Stimulated activated CD8-positive, alpha-beta memory T cell treated with anti-CD3 and anti-CD28 coated beads, Interleukin-7, amount 100 ng/mL, for 1 hour (primary cell): ENCODE measurements around the gene CAMKK2.
"Not testable (repeated sequence)": the region's sequence is repeated elsewhere in the genome, so short reads cannot be mapped to it uniquely, and the experiment has no call there.

ENCODE experiments used
- DNase-seq, 2 donors: peaks; one replicate each; pipeline ENCODE4 v3.0.0-alpha.2; 2020; ENCODE audit warnings: low read depth in 2 of 2

Gene CAMKK2

DNA sequence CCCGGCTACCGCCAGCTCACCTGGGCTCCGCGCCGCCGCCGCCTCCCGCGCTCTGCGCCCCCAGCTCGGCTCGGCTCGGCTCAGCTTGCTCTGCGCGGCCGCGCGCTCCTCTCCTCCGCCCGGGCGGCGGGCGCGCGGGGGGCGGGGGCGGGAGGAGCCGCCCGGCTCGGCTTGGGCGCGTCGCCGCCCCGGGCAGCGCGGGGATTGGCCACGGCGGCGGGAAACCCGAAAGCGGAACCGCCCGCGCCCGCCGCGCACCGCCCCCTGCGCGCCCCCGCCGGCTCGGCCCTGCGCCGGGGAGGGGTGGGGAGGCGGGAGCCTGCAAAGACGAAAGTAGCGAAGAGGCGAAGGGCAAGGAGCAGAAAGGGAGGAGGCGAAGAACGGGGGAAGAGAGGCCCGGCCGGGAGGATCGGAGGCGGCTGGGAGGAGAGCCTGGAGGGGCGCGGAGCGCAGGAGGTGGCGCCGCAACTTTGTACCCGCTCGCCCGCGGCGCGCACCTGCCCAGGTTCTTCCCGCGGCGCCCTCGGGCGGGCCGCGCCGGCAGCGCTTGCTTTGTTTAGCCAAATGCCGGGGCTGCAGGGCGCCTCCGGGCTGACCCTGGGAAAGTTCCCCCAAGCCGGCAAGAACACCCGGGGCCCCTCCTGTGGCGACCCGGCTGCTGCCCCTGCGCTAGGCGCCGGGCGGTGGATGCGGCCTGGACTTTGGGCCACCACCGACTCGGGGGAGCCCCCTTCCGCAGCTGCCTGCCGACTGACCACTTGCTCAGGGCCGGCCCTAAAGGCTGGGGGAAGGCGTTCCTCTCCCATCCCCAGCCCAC is at the start of gene CAMKK2:
Gene CAMKK2 (minus strand): TSS at position 92 of the 817 bp plus-strand sequence. CDS start 22,183 bp downstream, outside the sequence.
- DNase-seq: peak; percentile 68 to 76

DNA sequence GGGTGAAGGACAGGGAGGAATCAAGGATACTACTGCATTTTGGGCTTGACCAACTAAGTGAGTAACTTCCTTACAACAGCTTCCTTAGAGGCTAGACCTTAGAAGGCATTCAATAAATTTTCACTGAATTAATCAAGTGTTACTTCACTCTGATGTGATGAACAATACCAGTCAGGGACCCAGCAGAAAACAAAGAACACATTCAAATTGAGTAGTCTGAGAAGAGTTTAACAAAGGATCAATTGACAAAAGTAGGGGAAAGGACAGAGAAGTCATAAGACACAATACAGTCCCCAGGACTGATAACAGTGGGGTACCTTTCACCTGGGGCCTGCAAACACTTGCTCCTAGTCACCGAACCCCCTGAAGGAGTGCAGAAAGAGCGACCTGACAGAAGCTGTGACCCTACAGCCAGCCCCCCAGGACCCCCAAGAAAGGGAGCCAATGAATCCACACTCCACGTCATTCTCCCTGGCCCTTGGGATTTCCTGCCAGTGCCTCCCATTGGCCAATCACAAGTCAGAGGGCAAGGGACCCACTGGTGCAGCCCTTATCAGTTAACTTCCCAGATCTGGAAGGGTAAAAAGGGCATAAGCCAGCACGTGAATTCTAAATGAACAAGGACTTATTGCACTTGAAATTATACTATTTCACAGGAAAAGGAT is 48.8 kb upstream of the CAMKK2 start:
- DNase-seq: no peak

DNA sequence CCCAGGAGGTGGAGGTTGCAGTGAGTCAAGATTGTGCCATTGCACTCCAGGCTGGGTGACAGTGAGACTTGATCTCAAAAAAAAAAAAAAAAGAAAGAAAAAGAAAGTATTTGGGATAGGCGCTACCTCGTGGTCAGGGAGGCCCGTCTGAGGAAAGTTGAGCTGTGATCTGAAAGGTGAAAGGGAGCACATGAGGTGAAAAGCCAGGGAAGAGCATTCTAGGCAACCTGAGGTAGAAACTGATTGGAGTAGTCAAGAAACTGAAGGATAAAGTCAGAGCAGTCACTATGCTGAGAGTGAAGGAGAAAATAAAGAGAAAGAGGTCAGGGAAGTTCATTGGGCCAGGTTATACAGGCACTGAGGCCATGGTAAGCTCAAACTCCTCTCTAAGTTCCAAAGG is 48.0 kb upstream of the CAMKK2 start:
- DNase-seq: no peak

- DNase-seq: no peak
Observed at GRCh38 chr12:121337416-121337815, 40.9 kb upstream of the CAMKK2 start.

DNA sequence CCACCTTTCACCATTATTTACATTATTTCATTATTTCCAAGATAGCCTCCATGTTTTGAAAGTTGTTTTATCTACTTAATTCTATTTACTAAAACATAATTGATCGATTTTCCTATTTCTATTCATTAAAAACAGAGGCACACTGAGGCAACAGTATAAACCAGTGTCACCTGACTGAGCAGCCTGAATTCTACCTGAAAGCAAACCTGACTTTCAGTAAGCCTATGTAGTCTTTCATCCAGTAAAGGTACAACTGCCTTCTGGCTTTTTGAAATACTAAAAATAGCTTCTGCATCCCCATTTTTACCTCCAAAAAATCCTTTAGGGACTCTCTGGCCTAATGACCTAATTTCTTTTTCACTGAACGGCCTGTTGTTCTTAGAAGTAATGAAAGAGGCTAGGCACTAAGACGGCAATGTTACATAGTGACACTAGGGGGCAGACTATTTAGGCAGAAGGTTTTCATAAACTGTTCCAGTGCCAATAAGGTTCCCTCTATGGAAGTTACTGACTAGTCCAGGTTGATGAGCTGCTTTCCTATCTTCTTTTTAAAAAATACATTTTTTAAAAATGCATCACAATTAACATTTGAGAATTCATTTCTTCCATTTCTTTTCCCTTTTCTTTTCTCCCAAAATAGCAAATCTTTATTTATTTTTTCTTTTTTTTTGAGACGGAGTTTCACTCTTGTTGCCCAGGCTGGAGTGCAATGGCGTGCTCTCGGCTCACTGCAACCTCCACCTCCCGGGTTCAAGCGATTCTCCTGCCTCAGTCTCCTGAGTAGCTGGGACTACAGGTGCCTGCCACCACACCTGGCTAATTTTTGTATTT is 38.2 kb upstream of the CAMKK2 start:
- no peak for DNase-seq

DNA sequence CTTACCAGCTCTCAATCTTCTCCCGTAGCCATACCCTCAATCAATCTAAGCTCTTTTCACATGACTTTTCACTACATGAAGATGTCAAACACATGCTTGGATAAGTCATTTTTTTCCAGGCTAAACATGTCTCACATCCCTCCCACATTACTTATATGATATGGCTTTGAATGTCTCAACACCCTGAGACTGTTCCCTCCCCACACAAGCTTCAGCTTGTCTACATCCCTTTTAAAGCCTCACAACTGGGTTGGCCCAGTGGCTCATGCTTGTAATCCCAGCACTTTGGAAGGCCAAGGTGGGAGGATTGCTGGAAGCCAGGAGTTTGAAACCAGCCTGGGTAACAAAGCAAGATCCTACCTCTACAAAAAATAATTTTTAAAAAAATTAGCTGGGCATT is 37.2 kb upstream of the CAMKK2 start:
- no peak for DNase-seq

- DNase-seq: no peak
Observed at GRCh38 chr12:121331248-121331647, 34.7 kb upstream of the CAMKK2 start.

GRCh38 chr12:121330692-121331091 is 34.2 kb upstream of the CAMKK2 start:
- no peak for DNase-seq

DNA sequence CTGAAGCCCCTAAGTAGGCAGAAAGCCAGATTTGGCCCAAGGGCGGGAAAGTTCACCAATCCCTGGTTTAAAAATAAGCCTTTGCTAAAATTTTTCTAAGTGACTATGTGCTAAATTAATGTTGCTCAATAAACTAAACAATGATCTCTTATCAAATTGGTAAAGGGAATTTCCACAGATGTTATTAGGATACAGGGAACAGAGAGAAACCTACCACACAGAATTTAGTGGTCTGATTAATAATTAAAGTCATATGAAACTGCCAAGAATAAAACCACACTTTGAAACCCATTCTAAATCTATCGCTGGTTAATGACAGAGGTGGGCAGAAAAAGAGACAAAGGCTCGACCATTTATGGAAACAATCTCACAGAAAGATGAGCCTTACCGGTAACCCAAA is 33.7 kb upstream of the CAMKK2 start:
- no peak for DNase-seq

GRCh38 chr12:121328620-121329019 is 32.1 kb upstream of the CAMKK2 start:
- no peak for DNase-seq

- DNase-seq: no peak
Observed at GRCh38 chr12:121326996-121327674, 30.6 kb upstream of the CAMKK2 start.

GRCh38 chr12:121325922-121326396 is 29.4 kb upstream of the CAMKK2 start:
- no peak for DNase-seq

DNA sequence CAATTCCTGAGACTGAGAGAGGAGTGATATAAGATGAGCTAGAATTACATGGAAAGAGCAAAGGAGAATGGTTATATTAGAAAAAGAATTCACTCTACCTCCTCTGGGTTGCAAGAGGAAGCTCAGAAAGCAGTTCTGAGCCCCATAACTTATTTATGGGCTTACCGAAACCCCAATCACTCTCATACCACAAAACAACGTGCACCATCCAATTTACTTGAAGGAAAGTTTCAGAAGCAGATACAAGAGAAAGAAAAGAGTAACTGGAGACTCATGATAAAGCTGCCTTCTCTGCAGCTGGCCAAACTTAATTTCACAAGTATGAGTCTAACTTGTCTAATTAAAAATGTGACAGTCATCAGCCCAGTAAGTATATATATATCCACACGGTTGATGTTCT is 27.4 kb upstream of the CAMKK2 start:
- no peak for DNase-seq

DNA sequence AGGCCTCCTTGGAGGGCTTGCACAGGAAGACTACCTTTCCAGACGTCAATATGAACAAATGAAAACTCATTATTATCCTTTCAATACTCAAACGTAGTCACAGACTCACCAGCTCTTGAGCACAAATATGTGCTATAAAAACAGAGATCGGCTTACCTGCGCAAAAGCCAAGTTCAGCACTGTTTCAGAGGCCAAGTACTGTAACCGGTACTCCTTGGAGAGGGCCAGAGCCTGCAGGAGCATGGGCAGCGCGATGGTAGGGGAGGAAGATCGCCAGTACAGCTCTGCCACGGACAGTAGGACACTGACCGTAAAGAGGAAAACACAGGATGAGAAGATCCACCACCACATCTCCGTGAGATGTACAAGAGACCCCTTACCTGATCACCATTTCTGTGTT is 21.6 kb upstream of the CAMKK2 start:
- no peak for DNase-seq

- no peak for DNase-seq
Observed at GRCh38 chr12:121314431-121314830, 17.9 kb upstream of the CAMKK2 start.

DNA sequence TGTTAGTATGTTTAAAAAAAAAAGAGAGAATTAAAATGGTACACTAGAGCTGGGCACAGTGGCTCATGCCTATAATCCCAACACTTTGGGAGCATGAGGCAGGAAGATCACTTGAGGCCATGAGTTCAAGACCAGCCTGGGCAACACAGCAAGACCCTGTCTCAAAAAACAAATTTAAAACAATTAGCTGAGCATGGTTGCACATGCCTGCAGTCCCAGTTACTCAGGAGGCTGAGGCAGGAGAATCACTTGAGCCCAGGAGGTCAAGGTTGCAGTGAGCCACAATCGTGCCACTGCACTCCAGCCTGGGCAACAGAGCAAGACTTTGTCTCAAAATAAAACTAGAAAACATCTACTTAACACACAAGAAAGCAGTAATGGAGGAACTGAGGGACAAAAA is 13.7 kb upstream of the CAMKK2 start:
- DNase-seq: not testable (repeated sequence)

GRCh38 chr12:121307397-121307796 is 10.9 kb upstream of the CAMKK2 start:
- not testable (repeated sequence) for DNase-seq

DNA sequence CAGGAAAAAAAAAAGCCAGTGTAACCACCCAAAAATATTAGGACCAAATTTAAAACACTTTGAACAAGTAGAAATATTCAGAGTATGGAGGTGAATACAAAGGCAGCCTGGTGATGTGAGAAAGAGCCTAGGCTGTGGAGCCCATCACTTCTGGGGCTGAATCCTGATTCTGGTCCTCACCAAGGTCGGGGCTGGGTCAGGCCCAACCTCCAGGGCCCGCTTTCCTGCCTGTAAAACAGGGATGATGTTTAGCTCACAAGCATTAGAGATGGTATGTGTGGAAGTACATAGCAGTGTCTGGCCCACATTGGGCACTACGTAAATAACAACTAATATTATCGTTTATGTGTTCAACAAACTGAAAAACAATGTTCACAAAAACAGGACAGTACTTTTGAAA is 7.8 kb upstream of the CAMKK2 start:
- DNase-seq: no peak

- no peak for DNase-seq
Observed at GRCh38 chr12:121301876-121302275, 5.4 kb upstream of the CAMKK2 start.

DNA sequence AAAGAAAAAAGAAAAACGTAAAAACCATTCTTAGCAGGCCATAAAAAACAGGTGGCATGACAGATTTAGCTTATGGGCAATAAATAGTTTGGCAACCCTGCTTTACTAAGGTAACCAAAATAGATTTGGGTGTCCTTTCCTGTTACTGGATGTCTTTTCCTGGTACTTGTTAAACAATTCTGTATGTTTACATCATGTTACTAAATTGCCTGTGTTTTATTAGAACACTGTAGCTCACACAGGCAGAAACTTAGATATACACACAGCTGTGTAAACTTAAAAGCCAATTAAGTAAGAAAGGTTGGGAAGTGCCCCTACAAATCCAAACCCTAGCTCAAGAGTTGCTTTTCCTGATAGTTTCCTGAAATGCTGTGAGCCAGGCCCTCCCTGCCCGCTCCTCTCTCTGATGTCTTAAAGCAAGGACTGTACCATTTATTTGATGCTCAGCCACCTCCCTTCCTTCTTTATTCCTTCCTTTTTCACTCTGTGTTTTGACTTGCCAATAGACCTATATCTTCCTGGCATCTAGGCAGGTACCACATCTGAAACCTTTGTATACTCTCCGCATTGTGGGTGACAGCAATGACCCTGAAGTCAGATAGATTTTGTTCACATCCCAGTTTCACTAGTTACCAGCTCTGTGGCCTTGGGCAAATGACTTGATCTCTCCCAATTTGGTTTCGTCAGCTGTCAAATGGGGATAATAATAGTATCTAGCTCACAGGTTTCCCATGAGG is 3.7 kb upstream of the CAMKK2 start:
- DNase-seq: no peak

GRCh38 chr12:121299662-121300061 is 3.2 kb upstream of the CAMKK2 start:
- no peak for DNase-seq
